T47D (cell line): Measurements from ENCODE around the gene CCDC124.

Source experiments
- DNase-seq, 2 experiments: peaks; one replicate each; pipeline versions ENCODE4 v3.0.0 to v3.0.0-alpha.2; 2011 to 2012; ENCODE audit warnings: low read depth in 1 of 2, low spot score in 1 of 2
- JUND ChIP-seq: IDR thresholded peaks from 2 replicates; pipeline ENCODE4 v1.6.1; 2012; ENCODE audit warnings: low read depth
- in situ Hi-C: cut with HindIII; loops from 2 replicates; pipeline ENCODE4 v1.10.0; 2016; ENCODE audit warnings: low sequenced_read_pairs, low pct_unique_long_range_greater_than_20kb

Gene CCDC124

DNA sequence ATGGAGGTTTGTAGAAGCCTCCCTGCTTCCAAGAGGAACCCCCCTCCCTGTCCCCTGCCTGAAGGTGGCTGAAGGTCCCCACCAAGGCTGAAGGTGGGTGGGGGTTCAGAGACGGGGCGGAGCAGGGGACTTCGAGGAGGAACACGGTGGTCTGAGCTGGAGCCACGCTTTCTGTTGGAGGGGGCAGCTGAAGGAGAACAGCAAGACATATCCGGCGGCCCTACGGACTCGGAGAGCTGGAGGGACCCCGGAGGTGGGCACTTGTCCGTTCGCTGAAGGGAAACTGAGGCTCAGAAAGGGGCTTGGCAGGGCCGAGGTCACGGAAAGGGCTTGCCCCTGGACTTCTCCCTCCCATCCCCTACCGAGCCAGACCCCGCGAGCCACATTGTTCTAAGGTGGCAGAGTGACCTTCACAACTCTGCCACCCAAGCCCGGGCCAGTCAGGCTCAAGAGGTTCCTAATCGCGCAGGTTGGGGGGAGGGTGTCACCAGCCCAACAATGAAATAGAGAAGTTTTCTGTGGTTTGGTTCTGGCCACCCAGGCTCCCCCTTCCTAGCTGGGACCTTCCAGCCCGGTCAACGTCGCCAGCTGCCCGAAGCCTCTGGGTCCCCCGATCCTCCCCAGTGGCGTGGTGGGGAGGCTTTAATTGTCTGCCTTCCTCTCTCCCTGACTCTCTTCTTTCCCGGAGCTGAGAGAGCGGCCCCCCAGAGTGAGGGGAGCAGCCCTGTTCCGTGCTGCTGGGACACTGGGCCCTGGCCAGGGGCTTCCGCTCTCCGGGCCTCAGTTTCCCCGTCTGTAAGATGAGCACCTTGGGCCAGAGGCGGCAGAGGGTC is 18.6 kb downstream of the CCDC124 start:
- in situ Hi-C loops, result no loop called here
- TF ChIP-seq JUND, result no peak
- DNase-seq, result no peak

DNA sequence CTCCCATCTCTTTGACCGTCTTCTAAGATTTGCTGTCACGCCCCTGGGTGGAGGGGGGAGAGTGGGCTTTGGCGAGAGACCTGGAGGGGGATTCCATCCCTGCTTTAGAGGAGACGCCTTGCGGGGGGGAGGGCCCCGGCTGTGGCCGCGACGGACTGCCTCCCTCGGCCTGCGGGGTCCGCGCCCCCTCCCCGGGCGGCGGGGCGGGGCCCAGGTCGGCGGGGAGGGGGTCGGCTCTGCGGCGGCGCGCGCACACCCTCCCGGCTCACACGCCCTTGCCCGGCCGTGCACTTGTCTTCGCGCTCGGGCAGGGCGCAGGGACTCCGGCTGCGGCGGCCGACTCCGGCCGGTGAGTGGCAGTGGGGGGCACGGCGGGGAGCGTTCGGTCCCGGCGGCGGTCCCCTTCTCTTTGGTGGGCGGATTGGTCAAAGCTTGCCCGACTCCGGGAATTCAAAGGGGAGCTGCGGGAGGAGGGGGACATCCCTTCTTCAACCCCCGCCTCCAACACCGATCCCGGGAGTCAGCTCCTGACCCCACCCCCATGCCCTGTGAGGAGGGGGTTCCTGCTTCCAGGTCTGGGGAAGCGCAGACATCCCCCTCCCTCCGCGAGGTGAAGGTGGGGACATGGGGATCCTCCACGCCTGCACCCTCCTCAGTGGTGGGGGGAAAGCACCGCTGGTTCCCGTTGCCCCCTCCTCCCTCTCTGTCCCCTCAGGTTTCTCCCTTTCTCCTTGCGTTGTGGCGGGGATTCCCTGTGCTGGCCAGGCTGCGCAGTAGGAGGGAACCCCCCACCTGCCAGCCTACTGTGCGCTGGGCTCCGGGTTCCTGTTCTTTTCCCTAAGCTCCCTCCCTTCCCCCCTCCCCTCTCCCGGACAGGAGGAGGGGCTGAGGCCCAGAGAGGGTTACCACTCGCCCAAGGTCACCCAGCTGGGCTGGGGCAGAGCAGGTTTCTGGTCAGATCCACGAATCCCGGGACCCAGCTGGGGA is 19.5 kb downstream of the CCDC124 start:
- in situ Hi-C loops, result no loop called here
- DNase-seq, result no peak
- TF ChIP-seq JUND, result no peak

DNA sequence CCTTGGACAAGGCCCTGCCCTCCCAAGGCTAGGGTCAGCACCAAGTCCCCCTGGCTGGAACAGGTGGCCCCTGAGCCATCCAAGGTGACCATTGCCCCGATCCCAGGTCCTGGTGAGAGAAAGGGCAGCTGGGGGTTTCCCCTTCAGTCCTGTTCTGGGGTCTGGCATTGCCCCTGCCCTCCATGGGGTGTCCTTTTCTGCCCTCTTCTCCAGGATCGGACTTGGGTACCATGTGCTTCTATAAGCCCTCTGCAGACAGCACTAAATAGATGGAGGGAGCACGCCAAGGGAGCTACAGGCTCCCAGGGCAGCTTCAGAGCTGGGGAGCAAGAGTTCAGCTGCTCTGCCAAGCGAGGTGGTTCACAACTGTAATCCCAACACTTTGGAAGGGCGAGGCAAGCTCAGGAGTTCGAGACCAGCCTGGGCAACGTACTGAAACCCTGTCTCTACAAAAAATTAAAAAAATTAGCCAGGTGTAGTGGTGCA is 20.5 kb downstream of the CCDC124 start:
- no peak for TF ChIP-seq JUND
- in situ Hi-C loops, result no loop called here
- DNase-seq, result no peak

DNA sequence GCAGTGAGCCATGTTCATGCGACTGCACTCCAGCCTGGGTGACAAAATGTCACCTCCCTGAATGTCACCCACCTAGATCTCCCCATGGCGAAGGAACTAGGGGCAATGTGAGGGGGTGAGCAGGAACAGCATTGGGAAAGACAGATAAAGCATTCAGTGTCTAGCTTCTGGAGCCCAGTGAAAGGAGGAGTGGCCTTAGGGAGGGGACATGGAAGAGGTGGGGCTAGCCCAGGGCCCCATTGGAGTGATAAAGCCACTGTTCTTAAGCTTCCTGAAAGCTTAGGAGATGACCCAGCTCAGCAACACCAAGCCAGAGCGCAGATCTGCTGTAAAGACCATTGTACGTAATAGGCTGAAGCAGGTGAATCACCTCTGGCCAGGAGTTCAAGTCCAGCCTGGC is 21.1 kb downstream of the CCDC124 start:
- TF ChIP-seq JUND, result no peak
- no peak for DNase-seq
- in situ Hi-C loops, result no loop called here

DNA sequence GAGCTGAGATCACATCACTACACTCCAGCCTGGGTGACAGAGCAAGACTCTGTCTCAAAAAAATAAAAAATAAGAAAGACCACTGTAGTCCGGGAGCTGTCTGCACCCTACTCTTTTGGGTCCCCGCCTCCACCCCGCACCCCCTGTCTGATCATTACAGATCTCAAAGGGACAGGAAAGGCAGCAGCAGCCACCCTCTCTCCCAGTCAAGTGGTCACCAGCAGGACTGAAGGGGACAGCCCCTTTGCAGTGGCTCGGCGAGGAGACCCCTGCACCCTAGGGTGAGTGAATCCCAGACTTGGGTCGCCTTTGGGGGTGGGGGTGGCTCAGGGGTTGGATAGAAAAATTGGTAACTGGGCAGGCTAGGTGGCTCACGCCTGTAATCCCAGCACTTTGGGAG is 21.6 kb downstream of the CCDC124 start:
- in situ Hi-C loops, result no loop called here
- no peak for DNase-seq
- TF ChIP-seq JUND, result no peak

DNA sequence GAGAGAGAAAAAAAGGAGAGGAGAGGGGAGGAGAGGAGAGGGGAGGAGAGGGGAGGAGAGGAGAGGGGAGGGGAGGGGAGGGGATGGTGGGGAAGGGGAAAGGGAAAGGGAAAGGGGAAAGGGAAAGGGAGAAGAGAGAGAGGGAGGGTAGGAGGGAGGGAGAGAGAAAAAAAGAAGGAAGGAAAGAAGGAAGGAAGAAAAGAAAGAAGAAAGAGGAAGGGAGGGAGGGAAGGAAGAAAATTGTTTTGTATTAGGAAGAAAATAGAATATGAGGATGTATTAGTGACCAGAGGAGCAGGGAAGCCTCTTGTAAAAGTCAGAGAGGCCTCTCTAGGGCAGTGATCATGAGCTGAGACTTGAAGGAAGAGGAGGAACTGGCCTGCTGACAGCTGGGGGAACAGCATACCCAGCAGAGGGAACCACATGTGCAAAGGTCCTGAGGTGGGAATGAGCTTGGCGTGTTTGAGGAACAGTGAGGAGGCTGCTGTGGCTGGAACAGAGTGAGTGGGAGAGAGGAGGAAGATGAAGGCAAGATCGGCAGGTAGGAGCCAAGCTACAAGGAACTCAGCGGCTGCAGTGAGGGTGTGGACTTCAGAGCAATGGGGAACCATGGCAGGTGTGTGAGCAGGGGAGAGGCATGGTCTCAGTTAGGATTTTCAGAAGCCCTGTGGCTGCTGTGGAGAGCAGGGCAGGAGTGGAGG is 24.5 kb downstream of the CCDC124 start:
- in situ Hi-C loops, result no loop called here
- no peak for TF ChIP-seq JUND
- DNase-seq, result no peak

DNA sequence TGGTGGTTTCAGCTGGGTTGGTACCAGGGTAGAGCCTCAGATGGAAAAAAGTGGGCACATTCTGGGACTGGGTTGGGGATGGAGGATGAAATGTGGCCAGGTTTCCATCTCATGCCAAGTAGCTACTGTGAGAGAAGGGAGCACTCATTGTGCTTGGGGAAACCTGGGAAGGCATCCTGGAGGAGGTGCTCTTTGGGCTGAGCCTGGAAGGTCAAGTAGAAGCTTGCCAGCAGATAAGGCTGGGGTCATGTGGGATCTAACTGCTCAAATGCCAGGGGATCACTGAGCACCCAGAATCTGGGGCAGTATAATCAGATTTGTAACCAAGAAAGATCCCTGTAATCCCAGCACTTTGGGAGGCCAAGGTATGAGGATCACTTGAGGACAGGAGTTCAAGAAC is 25.1 kb downstream of the CCDC124 start:
- in situ Hi-C loops, result no loop called here
- TF ChIP-seq JUND, result no peak
- DNase-seq, result no peak

DNA sequence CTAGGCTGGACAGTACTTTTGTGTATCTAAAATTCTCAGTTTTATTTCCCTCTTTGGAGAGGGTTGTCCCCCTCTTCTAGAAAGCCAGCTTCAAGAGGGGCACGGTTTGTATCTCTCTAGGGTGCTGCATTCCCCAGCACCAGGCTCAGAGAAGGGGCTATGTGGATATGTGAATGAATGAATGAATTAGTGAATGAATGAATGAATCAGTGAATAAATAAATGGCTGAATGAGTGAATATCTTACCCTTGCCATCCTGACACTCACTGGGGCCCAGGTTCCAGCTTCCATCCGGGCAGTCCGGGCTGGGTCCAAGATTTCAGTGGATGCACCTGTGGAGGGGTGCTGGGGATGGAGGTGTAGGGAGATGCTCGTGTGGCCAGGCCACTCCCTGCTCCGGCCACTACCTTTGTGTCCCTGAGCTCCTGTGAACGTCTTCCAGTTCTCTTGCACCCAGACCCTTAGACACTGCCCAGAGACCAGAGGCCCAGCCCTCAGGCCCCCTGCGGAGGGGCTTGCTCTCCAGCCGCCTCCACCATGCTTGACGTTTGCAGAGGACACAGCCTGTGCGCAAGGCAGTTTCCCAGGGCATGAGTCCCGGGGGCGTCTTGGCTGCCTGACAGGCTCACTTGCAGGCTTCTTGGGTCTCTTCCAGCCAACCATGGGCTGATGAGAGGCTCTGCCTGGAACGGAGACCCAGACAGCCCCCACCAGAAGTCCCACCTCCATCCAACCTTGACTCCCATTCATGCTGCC is 31.3 kb downstream of the CCDC124 start:
- in situ Hi-C loops, result no loop called here
- no peak for DNase-seq
- no peak for TF ChIP-seq JUND

DNA sequence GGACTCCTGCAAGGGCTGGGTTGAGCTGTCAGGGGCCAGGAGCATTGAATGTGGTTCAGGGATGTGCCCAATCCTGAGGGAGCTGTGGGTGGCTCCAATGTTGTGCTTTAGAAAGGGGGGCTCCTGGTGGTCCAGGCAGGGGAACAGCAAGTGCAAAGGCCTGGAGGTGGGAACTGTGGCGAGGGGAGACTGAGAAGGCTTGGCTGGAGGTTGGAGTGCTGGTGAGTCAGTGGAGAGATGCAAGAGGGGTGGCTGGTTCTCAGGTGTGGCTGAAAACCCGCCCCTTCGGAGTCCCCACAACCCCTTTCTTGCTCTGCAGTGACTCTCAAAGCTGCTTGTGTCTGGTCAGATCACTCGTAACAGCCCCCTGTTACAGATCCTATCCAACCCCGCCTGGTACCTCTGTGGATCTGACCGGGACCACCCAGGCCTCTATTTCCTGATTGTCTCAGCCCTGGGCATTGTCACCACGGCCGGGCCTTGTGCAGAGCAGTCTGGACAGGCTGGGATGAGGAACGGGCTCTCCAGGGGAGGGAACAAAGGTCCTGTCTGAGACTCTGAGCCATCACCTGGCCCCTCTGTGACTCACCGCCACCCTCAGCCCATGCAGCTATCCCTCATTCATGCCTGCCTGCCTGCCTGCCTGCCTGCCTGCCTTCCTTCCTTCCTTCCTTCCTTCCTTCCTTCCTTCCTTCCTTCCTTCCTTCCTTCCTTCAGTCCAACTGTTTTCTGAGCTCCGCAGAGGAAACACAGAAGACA is 32.7 kb downstream of the CCDC124 start:
- in situ Hi-C loops, result no loop called here
- TF ChIP-seq JUND, result no peak
- no peak for DNase-seq

DNA sequence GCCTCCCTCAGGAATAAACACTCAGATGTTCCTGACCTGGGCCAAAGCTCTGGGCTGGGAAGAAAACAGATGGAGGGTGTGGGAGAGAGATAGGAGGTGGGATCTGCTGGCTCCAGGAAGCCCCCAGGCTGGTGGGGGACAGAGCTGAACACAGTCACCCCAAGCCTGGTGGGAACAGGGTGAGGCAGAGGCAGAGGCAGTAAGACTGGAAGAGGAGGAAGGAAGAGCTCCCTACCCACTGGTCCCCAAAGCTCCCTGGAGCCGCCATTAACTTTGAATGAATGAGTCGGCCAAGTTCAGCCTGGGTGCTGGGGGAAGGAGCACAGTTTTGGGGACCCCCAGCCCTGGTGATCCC is 33.3 kb downstream of the CCDC124 start:
- DNase-seq, result no peak
- in situ Hi-C loops, result no loop called here
- no peak for TF ChIP-seq JUND

DNA sequence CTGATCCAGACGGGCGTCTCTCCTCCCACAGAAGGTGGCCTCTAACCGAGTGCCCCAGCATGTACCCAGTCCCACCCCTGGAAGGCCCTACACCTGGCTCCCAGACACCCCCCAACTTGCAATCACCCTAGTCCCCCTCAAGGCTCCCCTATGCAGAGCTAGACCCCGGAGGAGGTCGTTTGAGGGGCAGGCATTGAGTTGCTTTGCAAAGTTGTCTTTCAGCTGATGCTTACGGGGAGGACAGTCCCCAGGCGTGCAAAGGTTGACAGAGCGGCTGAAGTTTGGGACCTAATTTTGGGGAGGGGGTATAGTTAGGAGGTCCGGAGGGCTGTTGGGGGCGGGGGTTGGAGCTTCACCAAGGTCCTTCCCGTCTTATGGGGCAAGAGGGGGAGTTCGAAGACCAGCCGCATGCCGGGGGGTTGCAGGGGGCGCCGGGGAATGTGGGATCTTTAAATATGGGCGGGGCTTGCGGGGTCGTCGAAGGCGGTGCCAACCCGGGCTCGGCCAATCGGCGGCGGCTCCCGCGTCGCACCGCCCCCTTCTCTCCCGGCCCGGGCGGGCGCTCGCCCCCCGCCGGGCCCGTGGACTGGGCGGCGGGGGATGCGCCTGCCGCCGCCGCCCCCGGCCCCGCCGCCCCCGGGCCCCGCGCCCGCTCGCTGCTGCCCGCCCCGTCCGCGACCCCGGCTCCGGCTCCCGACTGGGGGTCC is 33.9 kb downstream of the CCDC124 start, which contains the start of gene KCNN1:
KCNN1 (plus strand) TSS at position 558 of the 707 bp plus-strand sequence. CDS start 6,782 bp downstream, outside the sequence.
- in situ Hi-C loops, result no loop called here
- DNase-seq, result no peak
- TF ChIP-seq JUND, result no peak
